Osteocyte (in vitro differentiated cells): ENCODE data around the gene MINDY2. TPM values are rescaled to one million over a fixed set of nuclear protein-coding genes. Genes with fewer than 3 reads are reported as not detected.

Experiments
- DNase-seq: peaks from one replicate; pipeline ENCODE4 v3.0.0; 2021; ENCODE audit warnings: mixed read lengths; ENCODE audit not compliant: unreplicated experiment; ENCODE audit errors: extremely low spot score
- H3K27ac Mint-ChIP-seq: one replicate; pipeline ENCODE4 v1.8.0; 2021; ENCODE audit warnings: mild to moderate bottlenecking, mixed read lengths; ENCODE audit not compliant: unreplicated experiment
- H3K27me3 Mint-ChIP-seq: one replicate; pipeline ENCODE4 v1.8.0; 2021; ENCODE audit warnings: mixed read lengths; ENCODE audit not compliant: unreplicated experiment
- H3K36me3 Mint-ChIP-seq: one replicate; pipeline ENCODE4 v1.8.0; 2021; ENCODE audit warnings: mixed read lengths; ENCODE audit not compliant: unreplicated experiment
- H3K4me1 Mint-ChIP-seq: one replicate; pipeline ENCODE4 v1.8.0; 2021; ENCODE audit warnings: mixed read lengths; ENCODE audit not compliant: unreplicated experiment
- H3K4me3 Mint-ChIP-seq: one replicate; pipeline ENCODE4 v1.8.0; 2021; ENCODE audit warnings: mild to moderate bottlenecking, moderate library complexity, mixed read lengths; ENCODE audit not compliant: unreplicated experiment
- H3K9me3 Mint-ChIP-seq: one replicate; pipeline ENCODE4 v1.8.0; 2021; ENCODE audit warnings: mixed read lengths; ENCODE audit not compliant: unreplicated experiment
- total RNA-seq: library from RNA; stranded (reverse); gene quantifications from 2 replicates; pipeline ENCODE4 v1.2.1, GENCODE V29; 2021
- TF ChIP-seq, protein P1 (sequence below): fragments of 200-600 bp; sonication (generic); IDR thresholded peaks from 2 replicates; pipeline ENCODE4 v1.5.0; 2021; ENCODE audit warnings: antibody characterized with exemption, mild to moderate bottlenecking, moderate library complexity

MINDY2 gene
- total RNA-seq, 1 donor from 2014 or later, result 18.6 TPM

DNA sequence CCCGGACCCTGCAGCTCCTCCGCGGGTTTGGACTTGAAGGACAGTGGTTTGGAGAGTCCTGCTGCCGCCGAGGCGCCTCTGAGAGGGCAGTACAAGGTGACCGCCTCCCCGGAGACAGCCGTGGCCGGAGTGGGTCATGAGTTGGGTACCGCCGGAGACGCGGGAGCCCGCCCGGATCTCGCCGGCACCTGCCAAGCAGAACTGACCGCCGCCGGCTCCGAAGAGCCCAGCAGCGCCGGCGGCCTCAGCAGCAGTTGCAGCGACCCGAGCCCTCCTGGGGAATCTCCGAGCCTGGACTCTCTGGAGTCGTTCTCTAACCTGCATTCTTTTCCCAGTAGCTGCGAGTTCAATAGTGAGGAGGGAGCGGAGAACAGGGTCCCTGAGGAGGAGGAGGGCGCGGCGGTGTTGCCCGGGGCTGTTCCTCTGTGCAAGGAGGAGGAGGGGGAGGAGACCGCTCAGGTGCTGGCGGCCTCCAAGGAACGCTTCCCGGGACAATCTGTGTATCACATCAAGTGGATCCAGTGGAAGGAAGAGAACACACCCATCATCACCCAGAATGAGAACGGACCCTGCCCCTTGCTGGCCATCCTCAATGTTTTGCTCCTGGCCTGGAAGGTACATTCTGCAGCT, 634 bp downstream of the MINDY2 start:
- H3K4me1 Mint-ChIP-seq, result peaks cover 9% of the 10 kb centered on the region
- DNase-seq, result no peak
- H3K9me3 Mint-ChIP-seq, result no peaks in the 10 kb centered on the region
- H3K4me3 Mint-ChIP-seq, result no peak overlapping the region
- H3K27ac Mint-ChIP-seq, result peak overlapping the region; percentile 84
- H3K27me3 Mint-ChIP-seq, result no peaks in the 10 kb centered on the region
- H3K36me3 Mint-ChIP-seq, result no peaks in the 10 kb centered on the region
- TF ChIP-seq, protein P1, sequence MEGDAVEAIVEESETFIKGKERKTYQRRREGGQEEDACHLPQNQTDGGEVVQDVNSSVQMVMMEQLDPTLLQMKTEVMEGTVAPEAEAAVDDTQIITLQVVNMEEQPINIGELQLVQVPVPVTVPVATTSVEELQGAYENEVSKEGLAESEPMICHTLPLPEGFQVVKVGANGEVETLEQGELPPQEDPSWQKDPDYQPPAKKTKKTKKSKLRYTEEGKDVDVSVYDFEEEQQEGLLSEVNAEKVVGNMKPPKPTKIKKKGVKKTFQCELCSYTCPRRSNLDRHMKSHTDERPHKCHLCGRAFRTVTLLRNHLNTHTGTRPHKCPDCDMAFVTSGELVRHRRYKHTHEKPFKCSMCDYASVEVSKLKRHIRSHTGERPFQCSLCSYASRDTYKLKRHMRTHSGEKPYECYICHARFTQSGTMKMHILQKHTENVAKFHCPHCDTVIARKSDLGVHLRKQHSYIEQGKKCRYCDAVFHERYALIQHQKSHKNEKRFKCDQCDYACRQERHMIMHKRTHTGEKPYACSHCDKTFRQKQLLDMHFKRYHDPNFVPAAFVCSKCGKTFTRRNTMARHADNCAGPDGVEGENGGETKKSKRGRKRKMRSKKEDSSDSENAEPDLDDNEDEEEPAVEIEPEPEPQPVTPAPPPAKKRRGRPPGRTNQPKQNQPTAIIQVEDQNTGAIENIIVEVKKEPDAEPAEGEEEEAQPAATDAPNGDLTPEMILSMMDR, result no peak

GRCh38 chr15:58773024-58773423, 1.9 kb downstream of the MINDY2 start:
- Mint-ChIP-seq H3K4me3 (no peak overlapping the region), H3K27ac (no peak overlapping the region)
- DNase-seq, result no peak

DNA sequence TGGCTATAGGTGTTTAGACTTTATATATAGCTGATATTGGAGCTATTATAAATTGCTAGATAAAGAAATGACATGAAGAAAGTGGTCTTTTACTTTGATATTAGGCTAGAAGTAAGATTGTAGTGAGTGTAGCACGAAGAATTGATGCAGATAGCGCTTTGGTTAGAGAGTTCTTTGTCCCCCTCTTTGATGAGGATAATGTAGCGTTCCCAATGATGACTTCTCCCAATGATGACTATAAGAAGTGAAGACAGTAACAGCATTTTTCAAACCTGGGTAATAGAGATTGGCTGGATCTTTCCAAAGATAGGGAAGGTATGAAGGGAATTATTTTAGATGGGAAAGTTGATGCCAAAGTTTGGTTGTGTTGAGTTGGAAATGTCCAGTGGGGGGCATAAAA, 4.3 kb downstream of the MINDY2 start:
- TF ChIP-seq, protein P1, result no peak
- H3K27me3 Mint-ChIP-seq, result no peaks in the 10 kb centered on the region
- no peaks in the 10 kb centered on the region for H3K9me3 Mint-ChIP-seq
- peaks cover 1% of the 10 kb centered on the region for H3K36me3 Mint-ChIP-seq
- DNase-seq, result no peak
- H3K4me3 Mint-ChIP-seq, result no peak overlapping the region
- H3K27ac Mint-ChIP-seq, result no peak overlapping the region
- H3K4me1 Mint-ChIP-seq, result peaks cover 6% of the 10 kb centered on the region

More at GRCh38 chr15:58773024-58773423, 1.9 kb downstream of the MINDY2 start:
- no peaks in the 10 kb centered on the region for H3K27me3 Mint-ChIP-seq
- H3K4me1 Mint-ChIP-seq, result peaks cover 9% of the 10 kb centered on the region
- no peaks in the 10 kb centered on the region for H3K36me3 Mint-ChIP-seq
- no peaks in the 10 kb centered on the region for H3K9me3 Mint-ChIP-seq
- TF ChIP-seq, protein P1, result no peak

- H3K4me3 Mint-ChIP-seq, result no peak overlapping the region
- no peaks in the 10 kb centered on the region for H3K9me3 Mint-ChIP-seq
- peaks cover 4% of the 10 kb centered on the region for H3K36me3 Mint-ChIP-seq
- H3K27ac Mint-ChIP-seq, result no peak overlapping the region
- H3K27me3 Mint-ChIP-seq, result no peaks in the 10 kb centered on the region
- peaks cover 2% of the 10 kb centered on the region for H3K4me1 Mint-ChIP-seq
- TF ChIP-seq, protein P1, result no peak
- no peak for DNase-seq
These were observed 6.0 kb downstream of the MINDY2 start for GRCh38 chr15:58777107-58777506.

- Mint-ChIP-seq H3K27ac (no peak overlapping the region), H3K36me3 (peaks cover 4% of the 10 kb centered on the region), H3K4me1 (peaks cover 2% of the 10 kb centered on the region), H3K9me3 (no peaks in the 10 kb centered on the region), H3K4me3 (no peak overlapping the region), H3K27me3 (no peaks in the 10 kb centered on the region)
- DNase-seq, result no peak
- TF ChIP-seq, protein P1, result no peak
These were observed 8.5 kb downstream of the MINDY2 start for GRCh38 chr15:58779554-58779953.
